HL-60 (cell line): ENCODE data around the gene MBD3.

ENCODE experiments used
- DNase-seq, 2 experiments: peaks; one replicate each; pipeline ENCODE4 v3.0.0-alpha.2; 2010 to 2020; ENCODE audit warnings: low read depth in 1 of 2, low spot score in 1 of 2
- H3K27ac ChIP-seq: fragments of 250-450 bp; sonication (Bioruptor Pico); replicated peaks from 2 replicates; pipeline ENCODE4 v1.5.1; 2020; ENCODE audit warnings: mild to moderate bottlenecking, moderate library complexity
- H3K27me3 ChIP-seq: fragments of 250-450 bp; sonication (Bioruptor Pico); 2 replicates; pipeline ENCODE4 v1.5.1; 2021; ENCODE audit warnings: mild to moderate bottlenecking, moderate library complexity; ENCODE audit not compliant: insufficient read depth, poor library complexity, severe bottlenecking
- H3K4me3 ChIP-seq: replicated peaks from 2 replicates; pipeline ENCODE4 v1.5.1; 2011; ENCODE audit warnings: mild to moderate bottlenecking, control low read depth, low read length; ENCODE audit not compliant: insufficient read depth
- GABPA ChIP-seq: IDR thresholded peaks from 2 replicates; pipeline ENCODE4 v1.6.1; 2012; ENCODE audit warnings: low read depth
- POLR2AphosphoS5 ChIP-seq: IDR thresholded peaks from 2 replicates; pipeline ENCODE4 v1.6.1; 2012; ENCODE audit warnings: low read depth
- SPI1 ChIP-seq: IDR thresholded peaks from 2 replicates; pipeline ENCODE4 v1.6.1; 2012; ENCODE audit warnings: low read depth, mild to moderate bottlenecking, borderline replicate concordance
- TF ChIP-seq, protein P1 (sequence below): IDR thresholded peaks from 2 replicates; pipeline ENCODE4 v1.6.1; 2012; ENCODE audit warnings: low read depth; ENCODE audit not compliant: insufficient replicate concordance
- TF ChIP-seq, protein P2 (sequence below): IDR thresholded peaks from one replicate; pipeline ENCODE4 v1.5.1; 2011; ENCODE audit warnings: low read length, control low read depth, inconsistent platforms; ENCODE audit not compliant: insufficient read depth

MBD3 gene

DNA sequence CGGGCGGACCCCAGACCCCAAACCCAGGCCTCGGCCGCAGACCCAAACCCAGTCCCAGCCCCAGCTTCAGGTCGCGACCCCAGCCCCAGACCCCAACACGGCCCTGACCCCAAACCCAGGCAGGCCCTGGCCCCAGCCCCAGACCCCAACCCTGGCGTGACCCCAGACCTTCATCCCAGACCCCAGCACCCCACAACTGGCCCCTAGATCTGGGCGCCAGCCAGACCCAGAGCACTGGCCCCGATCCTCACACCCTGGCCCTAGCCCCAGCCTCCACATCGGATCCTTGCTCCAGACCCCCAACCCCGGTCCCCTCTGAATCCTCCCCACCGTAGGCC is 7.5 kb downstream of the MBD3 start:
- TF ChIP-seq GABPA (no peak), SPI1 (no peak)
- no peak for DNase-seq
- Histone ChIP-seq H3K27ac (no peak overlapping the region), H3K4me3 (no peak overlapping the region), H3K27me3 (no peaks in the 10 kb centered on the region)

DNA sequence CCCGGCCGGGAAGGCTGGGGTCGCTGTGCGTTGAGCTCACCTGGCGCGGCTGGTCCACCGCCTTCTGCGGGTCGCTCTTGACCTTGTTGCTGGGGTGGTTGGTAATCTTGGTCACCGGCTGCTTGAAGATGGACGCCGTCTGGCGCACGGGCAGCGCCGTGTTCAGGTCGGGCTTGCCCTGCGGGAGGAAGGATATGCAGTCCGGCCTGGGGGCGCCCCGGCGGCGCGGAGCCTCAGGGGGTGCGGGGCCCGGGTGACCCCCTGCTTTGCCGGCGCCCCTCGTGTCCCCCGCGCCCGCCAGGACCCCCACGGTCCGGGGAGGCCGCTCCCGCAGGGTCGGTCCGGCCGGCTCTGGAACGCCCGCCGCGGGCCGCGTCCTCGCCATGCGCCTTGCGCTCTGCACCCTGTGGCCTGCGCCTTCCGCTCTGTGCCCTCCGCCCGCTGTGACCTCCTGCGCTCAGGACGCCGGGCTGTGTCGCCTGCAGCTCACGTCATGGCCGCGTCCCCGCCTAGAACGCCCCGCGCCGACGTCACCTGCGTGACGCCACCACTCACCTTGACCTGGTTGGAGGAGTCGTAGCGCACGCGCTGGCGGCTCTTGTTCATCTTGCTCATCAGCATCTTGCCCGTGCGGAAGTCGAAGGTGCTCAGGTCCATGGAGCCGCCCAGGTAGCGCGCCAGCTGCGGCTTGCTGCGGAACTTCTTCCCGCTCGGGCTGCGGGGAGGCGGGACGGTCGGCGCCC is 8.0 kb downstream of the MBD3 start:
- Histone ChIP-seq H3K4me3 (no peak overlapping the region), H3K27ac (no peak overlapping the region), H3K27me3 (no peaks in the 10 kb centered on the region)
- DNase-seq, result no peak
- TF ChIP-seq, protein P1, sequence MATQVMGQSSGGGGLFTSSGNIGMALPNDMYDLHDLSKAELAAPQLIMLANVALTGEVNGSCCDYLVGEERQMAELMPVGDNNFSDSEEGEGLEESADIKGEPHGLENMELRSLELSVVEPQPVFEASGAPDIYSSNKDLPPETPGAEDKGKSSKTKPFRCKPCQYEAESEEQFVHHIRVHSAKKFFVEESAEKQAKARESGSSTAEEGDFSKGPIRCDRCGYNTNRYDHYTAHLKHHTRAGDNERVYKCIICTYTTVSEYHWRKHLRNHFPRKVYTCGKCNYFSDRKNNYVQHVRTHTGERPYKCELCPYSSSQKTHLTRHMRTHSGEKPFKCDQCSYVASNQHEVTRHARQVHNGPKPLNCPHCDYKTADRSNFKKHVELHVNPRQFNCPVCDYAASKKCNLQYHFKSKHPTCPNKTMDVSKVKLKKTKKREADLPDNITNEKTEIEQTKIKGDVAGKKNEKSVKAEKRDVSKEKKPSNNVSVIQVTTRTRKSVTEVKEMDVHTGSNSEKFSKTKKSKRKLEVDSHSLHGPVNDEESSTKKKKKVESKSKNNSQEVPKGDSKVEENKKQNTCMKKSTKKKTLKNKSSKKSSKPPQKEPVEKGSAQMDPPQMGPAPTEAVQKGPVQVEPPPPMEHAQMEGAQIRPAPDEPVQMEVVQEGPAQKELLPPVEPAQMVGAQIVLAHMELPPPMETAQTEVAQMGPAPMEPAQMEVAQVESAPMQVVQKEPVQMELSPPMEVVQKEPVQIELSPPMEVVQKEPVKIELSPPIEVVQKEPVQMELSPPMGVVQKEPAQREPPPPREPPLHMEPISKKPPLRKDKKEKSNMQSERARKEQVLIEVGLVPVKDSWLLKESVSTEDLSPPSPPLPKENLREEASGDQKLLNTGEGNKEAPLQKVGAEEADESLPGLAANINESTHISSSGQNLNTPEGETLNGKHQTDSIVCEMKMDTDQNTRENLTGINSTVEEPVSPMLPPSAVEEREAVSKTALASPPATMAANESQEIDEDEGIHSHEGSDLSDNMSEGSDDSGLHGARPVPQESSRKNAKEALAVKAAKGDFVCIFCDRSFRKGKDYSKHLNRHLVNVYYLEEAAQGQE, result no peak
- TF ChIP-seq POLR2AphosphoS5, result peak; percentile 10; the same call in 1 of the 2 replicates
- TF ChIP-seq SPI1, result no peak
- TF ChIP-seq, protein P2, sequence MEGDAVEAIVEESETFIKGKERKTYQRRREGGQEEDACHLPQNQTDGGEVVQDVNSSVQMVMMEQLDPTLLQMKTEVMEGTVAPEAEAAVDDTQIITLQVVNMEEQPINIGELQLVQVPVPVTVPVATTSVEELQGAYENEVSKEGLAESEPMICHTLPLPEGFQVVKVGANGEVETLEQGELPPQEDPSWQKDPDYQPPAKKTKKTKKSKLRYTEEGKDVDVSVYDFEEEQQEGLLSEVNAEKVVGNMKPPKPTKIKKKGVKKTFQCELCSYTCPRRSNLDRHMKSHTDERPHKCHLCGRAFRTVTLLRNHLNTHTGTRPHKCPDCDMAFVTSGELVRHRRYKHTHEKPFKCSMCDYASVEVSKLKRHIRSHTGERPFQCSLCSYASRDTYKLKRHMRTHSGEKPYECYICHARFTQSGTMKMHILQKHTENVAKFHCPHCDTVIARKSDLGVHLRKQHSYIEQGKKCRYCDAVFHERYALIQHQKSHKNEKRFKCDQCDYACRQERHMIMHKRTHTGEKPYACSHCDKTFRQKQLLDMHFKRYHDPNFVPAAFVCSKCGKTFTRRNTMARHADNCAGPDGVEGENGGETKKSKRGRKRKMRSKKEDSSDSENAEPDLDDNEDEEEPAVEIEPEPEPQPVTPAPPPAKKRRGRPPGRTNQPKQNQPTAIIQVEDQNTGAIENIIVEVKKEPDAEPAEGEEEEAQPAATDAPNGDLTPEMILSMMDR, result no peak
- no peak for TF ChIP-seq GABPA

DNA sequence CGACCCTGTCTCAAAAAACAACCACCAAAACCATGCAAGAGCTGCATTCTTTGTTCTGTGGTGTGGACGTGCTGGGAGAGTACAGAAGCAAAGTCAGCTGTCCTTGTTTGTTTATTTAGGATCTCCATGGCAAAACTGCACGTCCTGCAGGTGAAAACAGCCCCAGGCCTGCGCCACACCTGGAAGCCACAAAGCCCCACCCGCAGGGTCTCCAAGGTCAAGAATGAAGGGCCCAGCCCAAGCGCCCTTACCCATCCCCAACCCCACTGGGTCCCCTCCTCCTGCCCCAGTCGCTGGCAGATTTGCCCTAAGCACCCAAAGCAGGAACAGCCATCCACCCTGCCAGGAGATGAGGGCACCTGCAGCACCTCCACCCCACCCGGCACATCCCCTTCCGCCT is 10.5 kb downstream of the MBD3 start:
- no peak for TF ChIP-seq POLR2AphosphoS5
- TF ChIP-seq, protein P2, result no peak
- no peak for TF ChIP-seq SPI1
- TF ChIP-seq, protein P1, result no peak
- TF ChIP-seq GABPA, result no peak
- H3K27me3 ChIP-seq, result no peaks in the 10 kb centered on the region
- DNase-seq, result no peak
- no peak overlapping the region for H3K4me3 ChIP-seq
- H3K27ac ChIP-seq, result no peak overlapping the region

DNA sequence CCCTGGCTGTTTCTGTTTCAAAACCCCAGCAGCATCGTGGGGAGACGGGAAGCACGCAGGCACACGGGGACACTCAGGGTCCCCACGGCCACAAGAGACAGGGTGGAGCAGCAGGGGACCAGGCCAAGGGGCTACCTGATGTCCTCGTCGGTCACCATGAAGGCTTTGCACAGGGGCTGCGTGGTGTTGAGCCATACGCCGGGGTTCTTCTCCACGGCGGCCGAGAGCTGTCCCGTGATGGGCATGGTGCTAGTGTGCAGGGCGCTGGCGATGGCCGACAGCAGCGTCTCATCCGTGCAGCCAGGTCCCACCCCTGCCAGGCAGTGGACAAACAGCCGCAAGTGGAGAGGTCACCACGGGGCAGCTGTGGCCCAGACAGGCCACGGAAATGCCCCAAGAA is 11.7 kb downstream of the MBD3 start:
- TF ChIP-seq GABPA, result no peak
- no peak for TF ChIP-seq POLR2AphosphoS5
- TF ChIP-seq, protein P1, result no peak
- no peak for TF ChIP-seq SPI1
- TF ChIP-seq, protein P2, result no peak
- Histone ChIP-seq H3K27ac (no peak overlapping the region), H3K27me3 (no peaks in the 10 kb centered on the region), H3K4me3 (no peak overlapping the region)
- no peak for DNase-seq
